ENCODE measurements around the gene SNX19.
A peak's percentile ranks its signal among the peaks of the same experiment; 100 is the strongest.

SNX19 gene

GRCh38 chr11:130839981-130840666, 76.2 kb downstream of the SNX19 start:
- no peak for DNase-seq

- no peak for DNase-seq
Measured at GRCh38 chr11:130837194-130837593, 79.1 kb downstream of the SNX19 start.

GRCh38 chr11:130834886-130835285, 81.4 kb downstream of the SNX19 start:
- DNase-seq: no peak

GRCh38 chr11:130832566-130833425, 83.5 kb downstream of the SNX19 start:
- no peak for DNase-seq

GRCh38 chr11:130831976-130832375, 84.3 kb downstream of the SNX19 start:
- no peak for DNase-seq

- no peak for DNase-seq
Measured at GRCh38 chr11:130831506-130831905, 84.8 kb downstream of the SNX19 start.

GRCh38 chr11:130830566-130830965, 85.7 kb downstream of the SNX19 start:
- no peak for DNase-seq

GRCh38 chr11:130829920-130830511, 86.3 kb downstream of the SNX19 start:
- DNase-seq: no peak

GRCh38 chr11:130828741-130829140, 87.5 kb downstream of the SNX19 start:
- no peak for DNase-seq

GRCh38 chr11:130827451-130828377, 88.6 kb downstream of the SNX19 start:
- DNase-seq: peak; percentile 27

- DNase-seq: no peak
Measured at GRCh38 chr11:130826572-130826971, 89.7 kb downstream of the SNX19 start.

- DNase-seq: no peak
Measured at GRCh38 chr11:130825983-130826382, 90.3 kb downstream of the SNX19 start.

GRCh38 chr11:130825561-130825960, 90.7 kb downstream of the SNX19 start:
- no peak for DNase-seq

Data from DMS 273 treated with DMSO at 0.1 percent for 48 hours (cell line).